Activated CD8-positive, alpha-beta memory T cell treated with anti-CD3 and anti-CD28 coated beads, Interleukin-2, amount 50 U/mL, for 24 hours (primary cell): ENCODE results near the gene NR4A2.

Experiments used
- DNase-seq: peaks from one replicate; pipeline ENCODE4 v3.0.0-alpha.2; 2020; ENCODE audit errors: extremely low read depth

The NR4A2 gene

GRCh38 chr2:156340377-156340776 is 7.9 kb upstream of the NR4A2 start:
- no peak for DNase-seq

GRCh38 chr2:156339865-156340264 is 7.3 kb upstream of the NR4A2 start:
- no peak for DNase-seq

- DNase-seq, result no peak
Measured at GRCh38 chr2:156339110-156339847, 6.8 kb upstream of the NR4A2 start.

GRCh38 chr2:156338578-156338977 is 6.1 kb upstream of the NR4A2 start:
- no peak for DNase-seq

GRCh38 chr2:156334496-156335478 is 2.3 kb upstream of the NR4A2 start:
- DNase-seq, result no peak

- DNase-seq, result no peak
Measured at GRCh38 chr2:156333951-156334495, 1.5 kb upstream of the NR4A2 start.

GRCh38 chr2:156333274-156333950 is 891 bp upstream of the NR4A2 start:
- DNase-seq, result no peak

GRCh38 chr2:156332284-156332533 is 312 bp downstream of the NR4A2 start:
- no peak for DNase-seq

- DNase-seq, result no peak
Measured at GRCh38 chr2:156331572-156332283, 793 bp downstream of the NR4A2 start.

- no peak for DNase-seq
Measured at GRCh38 chr2:156329927-156330726, 2.4 kb downstream of the NR4A2 start.

- DNase-seq, result no peak
Measured at GRCh38 chr2:156329031-156329926, 3.2 kb downstream of the NR4A2 start.

GRCh38 chr2:156327835-156328695 is 4.5 kb downstream of the NR4A2 start:
- DNase-seq, result no peak

GRCh38 chr2:156326526-156327095 is 5.9 kb downstream of the NR4A2 start:
- no peak for DNase-seq

- no peak for DNase-seq
Measured at GRCh38 chr2:156325688-156326525, 6.6 kb downstream of the NR4A2 start.

GRCh38 chr2:156323754-156324153 is 8.8 kb downstream of the NR4A2 start:
- no peak for DNase-seq

- no peak for DNase-seq
Measured at GRCh38 chr2:156322686-156323231, 9.8 kb downstream of the NR4A2 start.

- no peak for DNase-seq
Measured at GRCh38 chr2:156322051-156322685, 10.4 kb downstream of the NR4A2 start.
